GM19452 (cell line): ENCODE results near the gene NAMPT.
A peak's percentile ranks its signal among the peaks of the same experiment; 100 is the strongest.
"Not testable (repeated sequence)": the region's sequence is repeated elsewhere in the genome, so short reads cannot be mapped to it uniquely, and the experiment has no call there.

Experiments used
- ATAC-seq: cut with Tn5 transposase; IDR thresholded peaks from one replicate; pipeline ENCODE4 v1.9.1; 2021; ENCODE audit not compliant: unreplicated experiment

The NAMPT gene

GRCh38 chr7:106305732-106306131 is 20.9 kb upstream of the NAMPT start:
- ATAC-seq, result no peak

GRCh38 chr7:106304568-106304967 is 19.8 kb upstream of the NAMPT start:
- ATAC-seq, result no peak

GRCh38 chr7:106298631-106299030 is 13.8 kb upstream of the NAMPT start:
- ATAC-seq, result not testable (repeated sequence)

- not testable (repeated sequence) for ATAC-seq
Measured at GRCh38 chr7:106298155-106298554, 13.4 kb upstream of the NAMPT start.

GRCh38 chr7:106294334-106294733 is 9.6 kb upstream of the NAMPT start:
- ATAC-seq, result no peak

- ATAC-seq, result no peak
Measured at GRCh38 chr7:106291247-106291646, 6.5 kb upstream of the NAMPT start.

GRCh38 chr7:106290319-106290718 is 5.5 kb upstream of the NAMPT start:
- ATAC-seq, result no peak

GRCh38 chr7:106289848-106290247 is 5.1 kb upstream of the NAMPT start:
- no peak for ATAC-seq

GRCh38 chr7:106288263-106288662 is 3.5 kb upstream of the NAMPT start:
- no peak for ATAC-seq

GRCh38 chr7:106287786-106288185 is 3.0 kb upstream of the NAMPT start:
- no peak for ATAC-seq

GRCh38 chr7:106285855-106286492 is 1.2 kb upstream of the NAMPT start:
- ATAC-seq, result peak; percentile 25

GRCh38 chr7:106285051-106285854 is 470 bp upstream of the NAMPT start:
- ATAC-seq, result peak; percentile 81

GRCh38 chr7:106283831-106284713 is 711 bp downstream of the NAMPT start:
- peak; percentile 6 for ATAC-seq

- ATAC-seq, result no peak
Measured at GRCh38 chr7:106283501-106283830, 1.3 kb downstream of the NAMPT start.

GRCh38 chr7:106282852-106283251 is 1.9 kb downstream of the NAMPT start:
- no peak for ATAC-seq

GRCh38 chr7:106282390-106282789 is 2.4 kb downstream of the NAMPT start:
- ATAC-seq, result no peak

- no peak for ATAC-seq
Measured at GRCh38 chr7:106281585-106282318, 3.0 kb downstream of the NAMPT start.

GRCh38 chr7:106281127-106281526 is 3.7 kb downstream of the NAMPT start:
- ATAC-seq, result no peak

GRCh38 chr7:106279425-106280197 is 5.2 kb downstream of the NAMPT start:
- ATAC-seq, result no peak

- ATAC-seq, result no peak
Measured at GRCh38 chr7:106278695-106279094, 6.1 kb downstream of the NAMPT start.
